COLO829 (cell line): Measurements from ENCODE around the gene IDH2.

ENCODE experiments used
- DNase-seq: peaks from one replicate; pipeline ENCODE4 v3.0.0; 2012; ENCODE audit warnings: low spot score

IDH2 gene

DNA sequence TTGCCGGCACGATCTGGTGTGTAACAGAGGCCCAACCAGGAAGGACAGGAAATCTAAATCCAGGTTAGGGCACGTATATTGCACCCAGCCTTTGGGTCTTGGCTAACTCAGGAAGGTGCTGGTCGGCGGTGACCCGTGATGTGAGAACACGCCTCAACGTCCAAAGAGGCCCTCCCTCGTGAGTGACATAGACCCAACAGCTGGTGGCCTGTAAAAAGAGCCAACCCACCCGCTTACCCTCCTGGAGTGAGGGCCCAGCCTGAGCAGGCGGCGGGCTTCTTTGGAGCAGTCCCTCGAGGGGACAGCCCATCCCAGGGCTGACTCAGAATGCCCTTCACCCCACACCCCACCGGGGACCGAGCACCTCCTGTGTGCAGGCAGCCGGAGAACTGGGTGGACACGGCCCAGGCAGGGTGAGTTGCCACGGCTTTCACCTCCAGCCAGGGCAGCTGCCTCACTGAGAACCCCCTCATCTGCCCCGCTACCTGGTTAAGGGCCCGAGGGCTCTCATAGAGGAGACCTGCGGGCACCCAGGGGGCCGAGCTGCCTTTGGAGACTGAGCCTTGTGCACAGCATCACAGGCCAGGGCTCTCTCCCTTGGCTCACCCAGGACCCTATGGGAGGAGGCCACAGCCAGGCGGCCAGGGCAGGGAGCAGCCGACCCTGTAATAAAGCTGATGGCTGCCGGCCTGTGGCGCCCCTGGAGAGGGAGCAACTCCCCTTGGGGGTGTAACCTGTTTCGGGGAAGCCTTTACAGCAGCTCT lies 59.3 kb downstream of the IDH2 start:
- no peak for DNase-seq

DNA sequence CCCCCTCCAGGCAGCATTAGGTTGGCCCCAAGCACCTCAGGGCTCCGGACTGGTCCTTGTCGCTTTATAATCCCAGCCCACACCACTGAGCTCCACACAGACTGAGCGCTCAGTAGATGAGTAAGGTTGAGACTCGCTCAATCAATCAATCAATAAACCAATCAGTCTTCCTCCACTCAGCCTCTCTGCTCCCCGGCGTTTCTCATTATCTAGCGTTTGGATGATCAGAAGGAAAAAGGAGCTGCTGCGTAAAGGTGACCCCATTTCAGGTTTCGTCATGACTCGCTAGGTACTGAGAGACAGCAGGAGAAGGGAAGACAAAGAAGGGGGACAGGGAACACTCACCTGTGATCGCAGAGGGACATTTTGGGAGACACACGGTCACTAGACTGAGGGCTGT lies 59.9 kb downstream of the IDH2 start:
- DNase-seq = no peak

DNA sequence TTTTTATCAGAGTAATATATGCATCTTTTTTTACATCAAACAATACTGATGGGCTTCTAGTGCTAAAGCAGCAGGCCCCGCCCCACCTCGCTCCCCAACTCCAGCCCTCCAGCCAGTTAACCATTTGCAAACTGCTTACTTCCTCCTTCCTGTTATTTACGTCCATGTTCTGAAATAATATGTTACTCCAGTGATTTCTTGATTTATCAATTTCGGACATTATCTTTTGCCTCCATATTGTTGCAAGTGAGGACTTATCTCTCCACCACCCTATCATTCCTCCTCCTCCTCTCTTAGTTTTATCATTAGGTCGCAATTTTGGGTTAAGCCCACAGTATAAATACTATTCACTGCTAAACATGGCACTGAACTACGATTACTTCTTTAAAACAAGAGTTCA lies 61.6 kb downstream of the IDH2 start:
- no peak for DNase-seq

- DNase-seq = no peak
Observed at GRCh38 chr15:90039996-90040395, 62.3 kb downstream of the IDH2 start.

GRCh38 chr15:90038632-90039095 lies 63.6 kb downstream of the IDH2 start:
- no peak for DNase-seq

DNA sequence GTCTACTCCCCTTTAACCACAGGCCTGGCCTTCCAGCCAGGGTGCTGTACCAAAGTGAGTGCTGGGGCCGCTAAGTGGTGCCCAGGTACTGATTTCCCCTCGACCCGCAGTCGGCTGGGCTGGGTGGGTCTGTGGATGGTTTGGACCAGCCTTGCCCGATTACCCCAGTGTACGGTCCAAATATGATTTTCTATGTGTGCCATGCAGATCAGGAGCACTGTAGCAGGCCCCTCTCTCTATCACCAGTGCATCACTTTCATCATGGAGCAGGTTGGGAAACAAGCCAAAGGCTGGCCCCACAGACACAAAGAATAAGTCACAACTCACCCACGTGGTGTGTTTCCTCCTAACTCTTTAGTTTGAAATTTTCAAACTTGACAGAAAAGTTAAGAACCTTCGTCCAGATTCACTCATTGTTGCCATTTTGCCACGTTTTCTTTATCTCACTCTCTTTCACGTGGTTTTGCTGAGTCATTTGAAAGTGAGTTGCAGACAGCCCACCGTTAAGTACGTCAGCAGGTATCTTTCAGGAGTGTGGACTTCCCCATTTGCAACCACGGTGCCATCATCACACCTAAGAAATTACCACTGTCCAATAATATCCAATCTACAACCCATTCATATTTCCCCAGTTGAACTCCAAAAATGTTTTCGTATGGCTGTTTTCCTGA lies 64.2 kb downstream of the IDH2 start:
- DNase-seq = no peak

DNA sequence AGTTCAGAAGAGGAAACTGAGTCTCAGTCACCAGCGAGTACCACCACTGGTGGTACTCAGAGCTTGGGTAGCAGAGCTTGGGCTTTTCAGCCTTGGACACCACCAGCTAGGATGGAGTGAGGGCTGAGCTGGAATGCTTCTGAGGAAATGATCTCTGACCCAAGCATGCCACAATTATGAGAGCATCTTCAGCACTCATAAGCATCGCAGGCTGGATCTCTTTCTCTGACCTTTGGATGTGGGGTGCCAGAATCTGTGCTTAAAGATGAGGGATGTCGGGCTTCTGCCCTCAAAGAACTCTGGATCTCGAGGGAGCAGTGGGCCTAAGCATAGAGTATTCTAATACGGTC lies 64.8 kb downstream of the IDH2 start:
- DNase-seq = no peak

DNA sequence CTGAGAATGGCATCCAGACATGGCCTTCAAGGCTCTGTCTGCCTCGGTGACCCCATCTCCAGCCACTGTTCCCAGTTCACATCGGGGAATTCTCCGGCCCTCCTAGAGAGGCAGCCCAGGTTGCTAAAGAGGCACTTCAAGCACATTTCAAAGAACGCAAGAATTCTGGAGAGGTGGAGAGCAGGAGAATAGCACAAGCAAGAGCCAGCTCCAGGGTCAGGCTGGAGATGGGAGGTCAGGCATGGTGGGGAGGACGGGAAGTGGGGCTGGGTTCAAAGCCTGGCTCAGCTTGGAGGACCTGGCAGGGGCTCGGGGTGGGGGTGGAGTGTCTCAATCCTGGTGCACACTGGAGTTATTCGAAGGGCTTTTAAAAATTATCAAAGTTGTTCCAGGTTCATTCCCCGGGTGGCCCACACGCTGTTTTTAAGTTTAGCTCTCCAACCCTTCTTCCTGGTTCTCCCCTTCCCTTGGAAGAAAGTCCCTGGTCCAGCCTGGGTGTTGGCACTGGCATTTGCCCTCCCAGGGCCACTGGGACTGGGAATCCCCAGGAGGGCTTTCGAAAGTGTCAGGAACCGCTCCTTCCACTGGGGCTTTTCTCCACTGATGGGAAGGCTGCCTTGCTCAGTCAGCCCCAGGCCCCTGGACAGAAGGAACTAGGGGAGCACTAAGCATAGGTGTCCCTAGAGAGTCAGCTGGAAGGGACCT lies 65.3 kb downstream of the IDH2 start:
- no peak for DNase-seq

GRCh38 chr15:90036343-90036742 lies 65.9 kb downstream of the IDH2 start:
- DNase-seq = no peak

DNA sequence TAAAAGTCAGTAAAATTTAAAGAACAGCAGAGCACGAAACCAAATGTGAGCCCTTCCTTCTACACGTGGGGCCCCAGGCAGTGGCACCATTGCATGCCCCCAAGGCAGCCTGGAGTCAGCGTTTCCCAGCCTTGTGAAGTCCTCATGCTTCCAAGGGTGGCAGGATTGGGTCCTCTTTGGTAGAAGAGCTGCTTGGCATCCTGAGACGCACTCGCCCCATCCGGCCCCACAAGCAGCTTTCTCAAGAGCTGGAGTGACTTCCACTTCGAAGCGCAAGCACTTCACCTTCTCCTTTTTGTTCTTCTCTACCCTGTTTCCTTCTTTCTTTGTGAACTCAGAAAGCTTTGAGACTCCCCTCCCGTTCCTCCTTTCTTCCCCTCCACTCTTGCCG lies 66.4 kb downstream of the IDH2 start:
- DNase-seq = no peak

GRCh38 chr15:90035095-90035839 lies 67.0 kb downstream of the IDH2 start:
- DNase-seq = no peak

DNA sequence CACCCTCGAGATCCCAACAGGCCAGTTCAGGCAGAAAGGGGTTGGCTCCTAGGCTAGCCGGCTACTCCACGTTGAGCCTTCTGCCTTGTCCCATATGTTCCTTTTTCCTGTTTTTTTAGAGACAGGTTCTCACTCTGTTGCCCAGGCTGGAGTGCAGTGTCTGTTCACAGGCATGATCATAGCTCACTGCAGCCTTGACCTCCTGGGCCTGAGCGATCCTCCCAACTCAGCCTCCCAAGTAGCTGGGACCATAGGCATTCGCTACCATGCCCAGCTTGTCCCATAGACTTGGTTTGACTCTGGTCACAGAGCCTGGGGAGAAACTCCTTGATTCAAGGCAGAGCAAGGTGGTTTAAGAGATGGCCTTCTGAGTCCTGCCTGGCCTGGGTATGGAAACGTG lies 68.8 kb downstream of the IDH2 start:
- no peak for DNase-seq
